Erythroblast (primary cell): ENCODE measurements around the gene PDZRN4.

ENCODE experiments used
- GATA1 ChIP-seq: IDR thresholded peaks from 2 replicates; pipeline ENCODE4 v1.6.1; 2011; ENCODE audit warnings: low read depth, mild to moderate bottlenecking, control low read depth, low read length, moderate library complexity
- POLR2A ChIP-seq: IDR thresholded peaks from 2 replicates; pipeline ENCODE4 v1.6.1; 2011; ENCODE audit warnings: mild to moderate bottlenecking, low read length

GRCh38 chr12:41367726-41368405 is 179.7 kb downstream of the PDZRN4 start:
- TF ChIP-seq POLR2A (no peak), GATA1 (no peak)
